SW480 (cell line): Measurements from ENCODE around the gene TCAP.
"Not testable (repeated sequence)": the region's sequence is repeated elsewhere in the genome, so short reads cannot be mapped to it uniquely, and the experiment has no call there.

Experiments used
- DNase-seq: peaks from one replicate; pipeline ENCODE4 v3.0.0-alpha.2; 2016; ENCODE audit warnings: low spot score

The TCAP gene

GRCh38 chr17:39706383-39706782, 41.2 kb downstream of the TCAP start:
- no peak for DNase-seq

- peak; percentile 57 for DNase-seq
These were observed 41.8 kb downstream of the TCAP start for GRCh38 chr17:39706921-39707337.

GRCh38 chr17:39709319-39709997, 44.3 kb downstream of the TCAP start:
- no peak for DNase-seq

GRCh38 chr17:39709998-39710964, 45.1 kb downstream of the TCAP start:
- no peak for DNase-seq

- not testable (repeated sequence) for DNase-seq
These were observed 45.9 kb downstream of the TCAP start for GRCh38 chr17:39711071-39711470.

- no peak for DNase-seq
These were observed 46.7 kb downstream of the TCAP start for GRCh38 chr17:39711851-39712250.

- DNase-seq, result no peak
These were observed 49.1 kb downstream of the TCAP start for GRCh38 chr17:39714234-39714633.

- DNase-seq, result no peak
These were observed 50.4 kb downstream of the TCAP start for GRCh38 chr17:39715375-39716072.
